T-helper 17 cell (primary cell): ENCODE results near the gene PLXNA2. TPM values are rescaled to one million over a fixed set of nuclear protein-coding genes. Genes with fewer than 3 reads are reported as not detected.

Experiments
- ATAC-seq: fragments of 150-1000 bp; cut with Tn5 transposase; 2 replicates; pipeline ENCODE4 v1.10.0; 2021; ENCODE audit warnings: mild to moderate bottlenecking, moderate library complexity
- DNase-seq, 3 donors: peaks; one replicate each; pipeline versions ENCODE4 v3.0.0 to v3.0.0-alpha.2; 2020 to 2021
- H3K9me3 ChIP-seq: one replicate; pipeline ENCODE4 v1.7.0; 2013; ENCODE audit warnings: low read length, mild to moderate bottlenecking; ENCODE audit not compliant: control insufficient read depth, poor library complexity, severe bottlenecking
- H3K27ac Mint-ChIP-seq: one replicate; pipeline ENCODE4 v1.8.0; 2022; ENCODE audit warnings: mild to moderate bottlenecking, moderate library complexity, mixed read lengths
- H3K27me3 Mint-ChIP-seq: one replicate; pipeline ENCODE4 v1.8.0; 2022; ENCODE audit warnings: mixed read lengths
- H3K36me3 Mint-ChIP-seq: one replicate; pipeline ENCODE4 v1.8.0; 2022; ENCODE audit warnings: low read depth, mixed read lengths
- H3K4me1 Mint-ChIP-seq: one replicate; pipeline ENCODE4 v1.8.0; 2022; ENCODE audit warnings: mild to moderate bottlenecking, mixed read lengths
- H3K4me3 Mint-ChIP-seq: one replicate; pipeline ENCODE4 v1.8.0; 2022; ENCODE audit warnings: mild to moderate bottlenecking, moderate library complexity, mixed read lengths
- total RNA-seq, 4 donors: library from RNA in 2 of 4; stranded (reverse) in 2 of 4; gene quantifications; one replicate each; pipeline ENCODE4 v1.2.3 and lab custom pipeline; 2022 to 2026

PLXNA2 gene
- total RNA-seq, 2 donors from 2014 or later = 1.0 to 2.2 TPM

- Mint-ChIP-seq H3K27ac (no peak overlapping the region), H3K4me3 (no peak overlapping the region), H3K27me3 (peaks cover 38% of the 10 kb centered on the region), H3K36me3 (peaks cover 2% of the 10 kb centered on the region), H3K4me1 (peaks cover 11% of the 10 kb centered on the region)
- no peak for DNase-seq
- H3K9me3 ChIP-seq = no peaks in the 10 kb centered on the region
- no peak for ATAC-seq
These were observed 116.2 kb downstream of the PLXNA2 start for GRCh38 chr1:208127792-208128529.

GRCh38 chr1:208127284-208127683 is 116.9 kb downstream of the PLXNA2 start:
- ATAC-seq (no peak), DNase-seq (no peak)
- peaks cover 11% of the 10 kb centered on the region for H3K4me1 Mint-ChIP-seq
- peak overlapping the region; percentile 25 for H3K4me3 Mint-ChIP-seq
- H3K27me3 Mint-ChIP-seq = peaks cover 37% of the 10 kb centered on the region
- H3K36me3 Mint-ChIP-seq = peaks cover 2% of the 10 kb centered on the region
- H3K9me3 ChIP-seq = no peaks in the 10 kb centered on the region
- no peak overlapping the region for H3K27ac Mint-ChIP-seq

GRCh38 chr1:208126108-208126507 is 118.1 kb downstream of the PLXNA2 start:
- peaks cover 5% of the 10 kb centered on the region for H3K4me1 Mint-ChIP-seq
- no peak overlapping the region for H3K4me3 Mint-ChIP-seq
- H3K9me3 ChIP-seq = no peaks in the 10 kb centered on the region
- no peak for DNase-seq
- ATAC-seq = no peak
- H3K27me3 Mint-ChIP-seq = peaks cover 25% of the 10 kb centered on the region
- H3K36me3 Mint-ChIP-seq = peaks cover 2% of the 10 kb centered on the region
- H3K27ac Mint-ChIP-seq = no peak overlapping the region

- no peaks in the 10 kb centered on the region for H3K9me3 ChIP-seq
- Mint-ChIP-seq H3K27me3 (peaks cover 20% of the 10 kb centered on the region), H3K27ac (no peak overlapping the region), H3K4me1 (peaks cover 5% of the 10 kb centered on the region), H3K36me3 (peaks cover 2% of the 10 kb centered on the region), H3K4me3 (no peak overlapping the region)
- DNase-seq = no peak
- ATAC-seq = no peak
These were observed 121.4 kb downstream of the PLXNA2 start for GRCh38 chr1:208122612-208123358.

- Mint-ChIP-seq H3K27ac (no peak overlapping the region), H3K27me3 (peaks cover 18% of the 10 kb centered on the region), H3K36me3 (no peaks in the 10 kb centered on the region), H3K4me1 (peaks cover 5% of the 10 kb centered on the region), H3K4me3 (no peak overlapping the region)
- no peaks in the 10 kb centered on the region for H3K9me3 ChIP-seq
- ATAC-seq (no peak), DNase-seq (no peak)
These were observed 122.3 kb downstream of the PLXNA2 start for GRCh38 chr1:208121813-208122364.

- peaks cover 20% of the 10 kb centered on the region for H3K27me3 Mint-ChIP-seq
These were observed 123.8 kb downstream of the PLXNA2 start for GRCh38 chr1:208120431-208120790.

GRCh38 chr1:208118841-208119606 is 125.2 kb downstream of the PLXNA2 start:
- H3K9me3 ChIP-seq = no peaks in the 10 kb centered on the region
- Mint-ChIP-seq H3K27ac (no peak overlapping the region), H3K4me3 (no peak overlapping the region), H3K27me3 (peaks cover 20% of the 10 kb centered on the region), H3K4me1 (no peaks in the 10 kb centered on the region), H3K36me3 (no peaks in the 10 kb centered on the region)
- no peak for ATAC-seq
- DNase-seq = no peak

More at GRCh38 chr1:208120431-208120790, 123.8 kb downstream of the PLXNA2 start:
- H3K36me3 Mint-ChIP-seq = no peaks in the 10 kb centered on the region
- ATAC-seq (no peak), DNase-seq (no peak)
- H3K27ac Mint-ChIP-seq = no peak overlapping the region
- no peaks in the 10 kb centered on the region for H3K4me1 Mint-ChIP-seq
- H3K9me3 ChIP-seq = no peaks in the 10 kb centered on the region
- no peak overlapping the region for H3K4me3 Mint-ChIP-seq

GRCh38 chr1:208118306-208118705 is 125.9 kb downstream of the PLXNA2 start:
- Mint-ChIP-seq H3K4me3 (no peak overlapping the region), H3K27ac (no peak overlapping the region), H3K36me3 (no peaks in the 10 kb centered on the region), H3K4me1 (peaks cover 3% of the 10 kb centered on the region), H3K27me3 (peaks cover 25% of the 10 kb centered on the region)
- ATAC-seq (no peak), DNase-seq (no peak)
- H3K9me3 ChIP-seq = no peaks in the 10 kb centered on the region

GRCh38 chr1:208117826-208118225 is 126.4 kb downstream of the PLXNA2 start:
- H3K27me3 Mint-ChIP-seq = peaks cover 26% of the 10 kb centered on the region
- no peak overlapping the region for H3K27ac Mint-ChIP-seq
- peaks cover 3% of the 10 kb centered on the region for H3K4me1 Mint-ChIP-seq
- no peaks in the 10 kb centered on the region for H3K9me3 ChIP-seq
- no peaks in the 10 kb centered on the region for H3K36me3 Mint-ChIP-seq
- no peak for DNase-seq
- no peak for ATAC-seq
- no peak overlapping the region for H3K4me3 Mint-ChIP-seq

- no peak for ATAC-seq
- DNase-seq = no peak
- peaks cover 30% of the 10 kb centered on the region for H3K27me3 Mint-ChIP-seq
- H3K4me1 Mint-ChIP-seq = peaks cover 3% of the 10 kb centered on the region
- no peaks in the 10 kb centered on the region for H3K36me3 Mint-ChIP-seq
- no peak overlapping the region for H3K4me3 Mint-ChIP-seq
- H3K9me3 ChIP-seq = no peaks in the 10 kb centered on the region
- no peak overlapping the region for H3K27ac Mint-ChIP-seq
These were observed 126.8 kb downstream of the PLXNA2 start for GRCh38 chr1:208117409-208117808.

- ATAC-seq (no peak), DNase-seq (no peak)
- Mint-ChIP-seq H3K36me3 (no peaks in the 10 kb centered on the region), H3K4me3 (no peak overlapping the region), H3K27me3 (peaks cover 40% of the 10 kb centered on the region), H3K4me1 (peaks cover 3% of the 10 kb centered on the region), H3K27ac (no peak overlapping the region)
- H3K9me3 ChIP-seq = no peaks in the 10 kb centered on the region
These were observed 128.1 kb downstream of the PLXNA2 start for GRCh38 chr1:208115924-208116640.

GRCh38 chr1:208113011-208113410 is 131.2 kb downstream of the PLXNA2 start:
- H3K9me3 ChIP-seq = no peaks in the 10 kb centered on the region
- H3K36me3 Mint-ChIP-seq = no peaks in the 10 kb centered on the region
- no peak for ATAC-seq
- H3K27ac Mint-ChIP-seq = no peak overlapping the region
- DNase-seq = no peak
- peaks cover 6% of the 10 kb centered on the region for H3K4me1 Mint-ChIP-seq
- no peak overlapping the region for H3K4me3 Mint-ChIP-seq
- H3K27me3 Mint-ChIP-seq = peaks cover 39% of the 10 kb centered on the region
